GM21529 (cell line): ENCODE measurements around the gene NPVF.
A peak's percentile ranks its signal among the peaks of the same experiment; 100 is the strongest.

ENCODE experiments used
- ATAC-seq: cut with Tn5 transposase; IDR thresholded peaks from one replicate; pipeline ENCODE4 v1.9.1; 2021; ENCODE audit not compliant: unreplicated experiment

NPVF gene, protein sequence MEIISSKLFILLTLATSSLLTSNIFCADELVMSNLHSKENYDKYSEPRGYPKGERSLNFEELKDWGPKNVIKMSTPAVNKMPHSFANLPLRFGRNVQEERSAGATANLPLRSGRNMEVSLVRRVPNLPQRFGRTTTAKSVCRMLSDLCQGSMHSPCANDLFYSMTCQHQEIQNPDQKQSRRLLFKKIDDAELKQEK

DNA sequence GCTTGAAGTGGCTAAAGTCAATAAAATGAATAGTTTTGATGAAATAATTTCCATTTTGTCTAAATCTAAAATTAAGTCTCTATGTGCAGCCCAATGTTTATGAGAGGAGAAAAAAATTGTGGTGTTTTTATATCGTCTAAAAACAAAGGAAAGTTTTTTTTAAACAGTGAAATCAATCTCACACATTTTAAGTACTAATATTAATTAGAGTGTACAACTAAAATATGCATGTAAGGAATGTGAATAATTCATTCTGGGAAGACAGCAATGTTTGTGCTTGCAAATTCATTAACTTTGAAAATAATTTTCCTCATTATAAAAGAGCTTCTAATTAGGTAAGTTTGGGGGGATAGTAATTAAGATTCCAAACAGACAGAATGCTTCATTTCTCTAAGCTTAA lies at the start of gene NPVF:
NPVF (minus strand) TSS at position 101 of the 400 bp plus-strand sequence; CDS start at position 54, 47 bp downstream.
- no peak for ATAC-seq

DNA sequence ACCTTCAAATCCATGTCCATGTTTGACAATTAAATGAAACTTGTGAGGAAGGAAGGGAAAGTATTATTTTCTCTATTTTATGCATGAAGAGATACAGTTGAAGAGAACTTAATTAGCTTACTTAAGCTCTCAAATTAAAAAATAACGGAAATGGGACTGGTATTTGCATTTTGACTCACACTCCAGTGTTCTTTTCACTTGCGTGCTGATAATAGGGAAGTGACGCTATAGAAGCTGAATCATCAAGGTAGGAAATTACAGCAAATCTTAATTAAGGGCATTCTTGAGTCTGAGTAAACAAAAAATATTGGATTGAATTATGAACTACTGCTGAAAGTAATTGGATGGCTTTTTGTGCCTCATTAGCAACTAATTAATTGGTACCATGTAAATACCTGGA lies 44.0 kb upstream of the NPVF start:
- no peak for ATAC-seq

DNA sequence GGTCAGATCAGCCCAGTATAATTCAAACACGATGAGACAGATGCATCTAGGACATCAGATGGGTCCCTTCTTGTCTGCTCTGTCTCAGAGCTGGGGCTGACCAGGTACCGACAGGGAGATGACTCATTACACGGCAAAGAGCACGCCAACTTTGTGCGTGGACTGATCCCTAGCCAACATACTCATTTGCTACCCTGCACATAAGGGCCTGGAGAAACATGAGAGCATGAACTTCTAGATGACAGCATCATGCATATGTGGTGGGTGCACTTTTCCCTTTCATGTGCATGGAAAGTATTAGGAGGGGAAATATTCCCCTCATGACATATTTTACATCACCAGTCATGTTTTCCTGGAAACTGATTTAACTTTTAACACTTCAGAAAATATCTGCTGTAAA lies 35.1 kb upstream of the NPVF start:
- no peak for ATAC-seq

DNA sequence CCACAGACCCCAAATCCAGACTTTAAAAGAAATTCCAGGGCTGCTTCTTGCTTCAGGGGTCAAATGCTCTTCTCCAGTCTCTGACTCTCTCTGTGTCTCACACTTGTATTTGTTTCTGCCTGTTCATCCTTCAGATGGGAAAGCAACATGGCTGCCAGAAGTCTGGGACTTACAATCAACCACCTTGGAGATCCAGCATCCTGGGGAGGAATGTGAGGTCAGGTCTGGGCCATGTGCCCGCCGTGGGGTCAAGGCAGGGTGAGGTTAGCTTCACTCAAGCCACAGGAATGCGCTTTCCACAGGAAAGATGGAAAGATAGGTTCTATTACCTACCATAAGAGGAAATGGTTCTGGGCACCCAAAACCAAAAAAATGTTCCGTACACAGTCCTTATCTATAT lies 34.3 kb upstream of the NPVF start:
- no peak for ATAC-seq

DNA sequence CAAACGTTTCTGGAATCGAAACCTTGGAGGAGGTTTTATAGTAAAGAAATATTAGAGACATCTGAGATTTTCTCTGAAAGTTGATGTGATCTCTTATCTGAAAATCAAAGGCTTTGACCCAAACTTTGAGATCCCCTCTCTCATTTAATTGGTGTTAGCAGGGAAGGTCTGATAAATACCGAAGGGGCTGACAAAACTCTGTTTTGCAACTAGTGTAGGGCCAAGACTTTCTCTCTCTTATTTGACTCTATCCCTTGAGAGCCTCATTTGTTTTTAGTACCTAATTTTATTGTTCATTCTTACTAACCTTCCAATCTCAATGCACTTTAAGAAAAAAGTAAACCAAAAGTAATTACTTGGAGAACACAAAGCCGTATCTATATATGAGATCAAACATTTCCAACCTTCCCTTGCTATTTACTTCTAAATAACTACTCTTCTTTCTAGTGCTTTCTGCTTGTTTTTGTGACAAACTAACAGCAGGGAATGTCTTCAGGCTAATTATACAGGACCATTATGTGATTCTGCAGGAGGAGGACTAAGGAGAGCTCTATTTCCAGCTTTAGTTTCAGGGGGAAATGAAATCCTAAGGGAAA lies 33.4 kb upstream of the NPVF start:
- ATAC-seq = no peak

DNA sequence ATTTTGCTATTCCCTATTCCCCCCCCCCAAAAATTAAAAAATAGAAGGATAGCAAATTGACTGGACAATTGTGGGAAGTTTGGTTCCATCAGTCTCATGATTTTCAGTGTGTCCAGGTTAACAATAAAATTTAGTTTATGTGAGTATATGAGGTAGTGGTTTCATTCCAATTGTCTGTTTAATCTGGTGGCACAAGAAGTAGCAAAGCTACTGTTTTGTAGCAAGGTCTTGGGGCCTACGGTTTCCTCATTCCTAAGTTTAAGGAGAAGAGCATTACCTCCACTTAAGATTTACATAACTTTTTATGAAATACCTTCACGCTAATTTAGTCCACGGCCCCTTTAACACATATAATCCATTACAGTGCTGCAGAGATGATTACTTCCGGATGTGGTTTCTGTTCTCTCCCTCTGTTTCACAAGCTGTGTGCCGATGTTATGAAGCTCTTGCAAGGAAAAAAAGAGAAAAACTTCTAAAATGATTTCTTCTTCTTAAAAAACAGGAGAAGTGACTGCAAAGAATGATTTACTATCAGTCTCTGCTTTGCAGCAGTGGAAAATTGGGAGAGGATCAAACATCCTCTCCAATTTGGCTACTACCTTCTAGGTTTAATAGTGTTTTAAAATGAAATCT lies 32.7 kb upstream of the NPVF start:
- no peak for ATAC-seq

DNA sequence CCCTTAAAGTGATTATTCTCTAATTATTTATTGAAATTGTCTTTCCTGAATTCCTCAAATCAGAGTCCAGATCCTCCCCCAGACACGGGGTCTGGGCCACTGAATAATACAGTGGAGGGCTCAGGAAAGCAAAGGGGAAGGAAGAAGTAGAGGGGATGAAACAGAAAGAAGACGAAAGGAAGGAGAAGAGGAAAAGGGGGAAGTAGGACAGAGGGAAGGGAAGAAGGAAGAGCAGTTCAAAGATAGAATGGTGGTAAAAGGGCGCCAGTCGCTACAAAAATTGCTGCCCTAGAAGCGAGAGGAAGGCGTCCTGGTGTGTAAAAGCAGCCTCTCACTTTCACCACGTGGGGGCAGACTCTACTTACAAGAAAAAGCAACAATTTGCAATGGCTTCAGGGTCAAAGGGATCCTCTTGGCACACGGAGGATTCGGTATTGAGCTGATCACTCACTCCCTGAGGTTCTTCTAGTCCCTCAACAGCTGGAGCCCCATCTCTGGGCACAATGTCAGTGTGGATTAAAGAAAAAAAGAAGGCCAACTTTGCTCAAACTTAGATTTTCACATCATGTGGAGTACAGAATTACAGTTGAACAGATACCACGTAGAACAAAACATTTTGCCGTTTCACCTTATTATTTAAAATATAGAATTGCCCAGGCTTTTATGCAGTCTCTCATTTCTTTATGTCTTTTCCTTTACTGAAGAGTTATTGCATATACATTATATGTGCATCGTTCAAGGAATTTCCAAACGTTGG lies 31.4 kb upstream of the NPVF start:
- peak; percentile 78 for ATAC-seq

DNA sequence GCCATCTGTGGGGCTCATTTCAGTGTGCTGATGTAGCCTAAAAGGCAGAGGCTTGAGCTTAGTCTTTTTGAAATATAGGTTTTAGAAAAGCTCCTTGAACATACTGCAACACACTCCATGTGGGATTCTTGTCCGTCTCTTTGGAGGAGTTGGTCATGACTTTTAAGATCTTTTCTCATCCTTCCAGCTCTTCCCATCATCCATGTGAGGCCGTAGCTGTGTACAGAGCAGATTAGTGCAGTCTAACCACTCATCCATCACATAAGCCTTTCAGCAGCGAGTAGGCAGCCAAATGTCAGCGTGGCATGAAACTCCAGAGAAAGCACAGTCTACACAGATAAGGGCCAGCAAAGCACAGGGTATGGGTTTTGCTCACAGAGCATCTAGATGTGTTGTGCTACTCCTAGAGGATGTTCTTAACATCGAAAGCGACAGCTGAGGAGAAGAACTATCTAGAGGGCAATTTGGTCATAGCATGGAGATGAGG lies 28.1 kb upstream of the NPVF start:
- no peak for ATAC-seq

DNA sequence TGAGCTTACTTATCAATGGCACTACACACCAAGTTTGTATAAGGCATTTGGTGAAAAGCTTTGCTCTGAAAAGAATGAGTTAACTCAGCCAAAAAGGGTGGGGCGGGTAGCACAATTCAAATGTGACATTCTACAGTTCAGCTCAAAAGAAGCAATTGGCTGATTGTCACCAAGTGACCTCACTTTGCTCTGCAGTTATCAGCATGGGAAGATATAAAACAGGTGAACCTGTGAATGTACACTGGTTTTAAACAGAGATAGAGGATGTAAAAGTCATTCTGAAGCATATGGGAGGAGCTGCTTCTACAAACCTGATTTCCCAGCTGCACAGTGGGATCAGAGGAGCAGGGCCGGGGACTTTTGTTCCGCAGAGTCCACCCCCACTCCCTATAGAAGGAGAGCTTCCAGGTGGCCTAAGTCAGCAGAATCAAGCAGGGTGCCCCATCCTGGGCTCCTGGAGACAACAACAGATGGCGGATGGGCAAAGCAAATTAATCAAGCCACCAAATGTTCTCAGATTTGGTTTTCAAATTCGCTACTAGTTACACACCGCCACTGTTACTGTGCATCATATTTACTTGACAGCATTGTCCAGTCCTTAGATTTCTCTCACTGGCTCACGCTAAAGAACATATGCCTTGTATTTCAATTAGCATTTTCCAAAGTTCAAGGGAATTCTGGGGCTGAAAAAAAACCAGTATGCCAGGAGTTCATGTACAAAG lies 27.5 kb upstream of the NPVF start:
- no peak for ATAC-seq

DNA sequence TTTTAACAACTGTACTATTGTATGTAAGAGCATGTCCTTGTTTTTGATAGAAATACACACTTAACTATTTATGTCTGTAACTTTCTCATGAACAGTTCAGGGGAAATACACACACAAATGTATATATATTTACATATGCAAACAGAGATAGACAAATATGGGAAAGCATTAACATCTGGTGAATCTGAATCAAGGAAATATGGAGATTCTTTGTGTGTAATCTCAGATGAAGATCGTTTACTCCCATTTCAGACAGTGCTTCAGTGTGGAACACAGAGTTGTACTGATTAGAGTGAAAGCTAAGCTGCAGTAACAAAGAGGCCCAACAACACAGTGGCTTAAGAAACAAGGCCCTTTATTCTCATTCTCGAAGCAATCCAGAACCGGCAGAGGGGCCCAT lies 26.3 kb upstream of the NPVF start:
- no peak for ATAC-seq

DNA sequence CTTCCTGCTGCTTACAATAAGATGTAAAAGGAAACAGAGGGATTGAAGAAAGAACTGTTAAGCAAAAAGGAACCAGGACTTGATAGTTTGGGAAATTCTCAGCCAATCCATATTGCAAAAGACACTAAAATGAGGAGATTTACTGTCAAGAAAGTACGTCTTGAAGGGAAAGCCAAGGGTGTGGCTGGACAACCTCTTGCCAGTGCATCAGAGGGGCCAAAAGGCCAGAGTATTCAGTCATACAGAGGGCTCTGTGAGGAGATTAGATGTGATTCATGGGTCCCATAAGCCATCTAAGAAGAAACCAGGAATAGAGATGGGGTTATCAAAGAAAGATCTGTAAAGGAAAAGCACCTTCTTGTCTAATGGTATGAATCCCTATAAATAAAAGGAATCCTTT lies 25.4 kb upstream of the NPVF start:
- no peak for ATAC-seq

DNA sequence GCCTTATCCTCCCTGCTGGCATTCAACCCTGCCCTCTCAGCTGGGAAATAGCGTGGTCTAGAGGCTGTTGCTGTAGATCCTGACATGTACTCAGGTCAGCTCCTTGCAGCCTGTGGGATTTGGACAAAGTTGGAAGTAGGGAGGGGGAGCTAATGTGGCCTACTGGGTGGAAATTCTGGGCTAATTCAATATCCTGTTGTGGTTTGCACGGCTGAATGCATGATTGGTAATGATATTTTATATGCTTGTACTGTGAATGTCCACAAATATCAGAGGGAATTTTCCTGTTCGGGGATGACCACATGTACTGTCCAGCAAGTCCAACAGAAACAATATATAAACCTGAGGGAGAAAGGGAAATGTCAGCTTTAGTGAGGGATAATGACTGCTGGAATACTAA lies 22.1 kb upstream of the NPVF start:
- no peak for ATAC-seq

DNA sequence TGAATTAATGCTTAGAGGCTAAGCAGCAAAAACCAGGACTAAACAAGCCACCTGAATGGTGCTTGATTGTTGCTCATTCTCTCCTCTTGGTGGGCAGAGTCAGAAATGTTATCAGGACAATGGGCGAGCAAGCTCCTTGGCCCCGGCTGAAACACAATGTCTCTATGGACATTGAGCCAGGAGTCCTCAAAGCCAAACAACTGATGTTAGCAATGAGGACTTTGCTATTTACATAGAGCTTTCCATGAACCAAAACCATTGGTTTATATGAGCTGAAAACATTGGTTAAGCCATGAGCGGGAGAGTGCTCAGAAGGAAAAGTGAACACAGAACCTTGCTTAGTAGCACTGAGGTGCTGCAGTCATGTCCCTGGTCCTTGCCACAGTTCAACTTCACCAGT lies 21.5 kb upstream of the NPVF start:
- ATAC-seq = no peak

DNA sequence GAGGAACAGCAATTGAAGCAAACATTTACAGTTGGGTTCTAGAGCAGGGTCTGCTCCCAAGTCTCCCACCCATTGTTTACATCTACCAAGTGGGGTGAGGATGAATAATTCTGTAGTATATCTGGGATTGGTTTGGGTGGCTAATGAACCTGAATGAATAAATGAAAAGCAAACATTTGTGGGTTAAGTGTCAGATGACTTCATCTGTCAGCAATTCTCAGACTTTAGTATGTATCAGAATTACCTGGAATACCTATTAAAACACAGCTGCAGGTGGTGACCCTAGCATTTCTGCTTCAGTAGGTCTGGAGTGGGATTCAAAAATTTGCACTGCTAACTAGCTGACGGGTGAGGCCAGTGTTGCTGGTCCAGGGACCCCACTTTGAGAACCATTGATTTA lies 18.0 kb upstream of the NPVF start:
- no peak for ATAC-seq

DNA sequence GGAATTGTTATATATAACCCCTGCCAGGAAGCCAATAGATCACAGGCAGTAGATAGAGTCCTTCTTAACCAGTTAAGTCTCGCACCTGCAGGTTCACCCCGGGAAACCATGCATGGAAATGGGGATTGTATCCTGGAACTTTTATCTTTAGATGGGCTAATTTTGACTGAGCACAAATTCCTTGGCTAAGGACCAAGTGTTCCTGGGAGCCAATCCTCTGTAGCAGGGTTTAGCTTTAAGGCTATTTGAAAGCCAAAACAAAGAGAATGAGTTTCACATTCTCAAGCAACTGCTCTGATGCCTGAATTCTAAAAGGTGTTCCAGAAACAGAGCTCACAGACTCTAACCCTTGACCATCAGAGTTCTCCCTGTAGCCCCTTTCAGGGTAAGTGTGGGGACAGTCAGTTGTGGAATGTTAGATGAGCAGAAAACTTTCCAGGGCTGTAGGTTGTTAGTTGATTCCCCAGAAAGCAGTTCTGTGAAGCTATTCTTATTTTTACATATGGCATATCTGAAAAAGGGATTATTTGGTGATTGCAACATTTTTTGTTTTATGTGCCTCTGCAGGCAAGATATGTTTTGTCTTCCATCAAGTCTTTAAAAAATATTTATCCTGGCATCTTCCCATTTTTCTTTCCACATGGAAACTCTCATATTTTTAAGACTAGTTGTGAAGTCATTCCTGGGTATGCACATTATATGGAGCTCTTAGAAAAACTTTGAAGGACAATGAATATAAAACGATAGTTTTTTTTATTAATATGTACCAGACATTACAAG lies 16.2 kb upstream of the NPVF start:
- ATAC-seq = no peak

DNA sequence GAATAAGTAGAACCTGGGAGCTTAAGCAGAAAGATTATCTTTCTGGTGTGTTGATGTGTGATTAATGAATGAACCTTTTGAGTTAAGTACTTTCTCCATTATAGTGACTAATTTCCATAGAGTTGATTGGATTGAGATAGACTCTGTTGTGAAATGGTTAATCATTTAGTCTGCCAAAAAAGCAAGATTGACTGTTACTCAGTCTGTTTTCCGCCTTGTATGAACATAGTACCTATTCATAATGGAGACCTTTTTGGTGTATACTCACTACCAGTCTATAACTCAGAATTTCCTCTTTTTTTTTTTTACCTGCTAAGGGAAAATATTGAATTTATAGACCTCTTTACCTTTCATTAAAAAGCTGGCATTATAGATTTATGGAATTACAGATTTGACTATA lies 14.4 kb upstream of the NPVF start:
- ATAC-seq = no peak

DNA sequence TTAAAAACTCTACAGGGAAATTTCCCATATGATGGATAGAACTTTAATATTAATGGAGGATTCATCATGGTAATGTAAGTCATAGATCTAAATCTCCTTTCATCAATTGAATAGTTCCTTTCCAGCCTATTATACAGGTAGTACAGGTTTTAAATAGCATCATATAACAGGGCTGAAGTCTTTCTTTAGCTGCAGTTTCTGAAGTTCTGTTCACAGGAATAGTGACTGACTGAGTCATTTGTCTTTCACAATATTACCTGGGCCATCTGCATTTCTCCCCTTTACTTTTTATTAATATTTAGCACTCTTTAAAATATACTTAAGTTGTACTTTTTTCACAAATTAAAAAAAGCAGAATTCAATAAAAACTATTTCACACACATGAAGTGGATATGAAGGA lies 12.6 kb upstream of the NPVF start:
- ATAC-seq = no peak

DNA sequence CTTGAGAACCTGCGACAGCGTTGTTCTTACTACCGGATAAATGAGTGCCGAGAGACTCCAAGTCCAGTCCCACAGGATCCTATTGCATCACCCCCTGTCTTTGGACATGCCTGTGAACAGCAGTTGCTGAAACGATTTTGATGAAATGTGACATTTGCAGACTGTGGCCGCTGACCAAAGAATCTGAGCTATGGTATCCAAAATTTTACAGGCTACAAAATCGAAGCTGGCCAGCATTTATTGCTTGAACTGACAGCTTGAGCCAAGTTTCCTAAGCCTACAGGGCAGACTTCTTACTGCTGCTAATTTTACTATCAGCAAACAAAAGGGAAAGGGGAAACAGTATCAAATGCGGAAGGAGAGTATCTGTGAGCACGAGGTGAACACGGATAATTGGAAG lies 12.1 kb upstream of the NPVF start:
- no peak for ATAC-seq

DNA sequence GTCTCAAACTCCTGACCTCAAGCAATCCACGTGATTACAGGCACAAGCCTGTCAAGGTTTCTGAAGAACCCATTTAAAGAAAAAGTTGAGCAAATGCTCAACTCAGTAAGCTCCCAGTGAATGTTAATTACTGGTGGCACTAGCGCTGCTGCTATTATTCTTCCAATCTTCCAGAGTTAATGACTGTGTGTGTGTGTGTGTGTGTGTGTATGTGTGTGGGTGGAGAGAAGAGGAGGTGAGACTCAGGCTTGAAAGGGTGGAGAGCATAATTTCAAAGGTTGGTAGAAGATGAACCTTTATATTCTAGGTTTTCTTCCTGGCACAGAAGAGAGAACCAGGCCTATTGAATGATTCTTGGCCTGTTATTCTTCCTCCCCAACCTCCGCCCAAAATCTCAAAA lies 11.6 kb upstream of the NPVF start:
- no peak for ATAC-seq

DNA sequence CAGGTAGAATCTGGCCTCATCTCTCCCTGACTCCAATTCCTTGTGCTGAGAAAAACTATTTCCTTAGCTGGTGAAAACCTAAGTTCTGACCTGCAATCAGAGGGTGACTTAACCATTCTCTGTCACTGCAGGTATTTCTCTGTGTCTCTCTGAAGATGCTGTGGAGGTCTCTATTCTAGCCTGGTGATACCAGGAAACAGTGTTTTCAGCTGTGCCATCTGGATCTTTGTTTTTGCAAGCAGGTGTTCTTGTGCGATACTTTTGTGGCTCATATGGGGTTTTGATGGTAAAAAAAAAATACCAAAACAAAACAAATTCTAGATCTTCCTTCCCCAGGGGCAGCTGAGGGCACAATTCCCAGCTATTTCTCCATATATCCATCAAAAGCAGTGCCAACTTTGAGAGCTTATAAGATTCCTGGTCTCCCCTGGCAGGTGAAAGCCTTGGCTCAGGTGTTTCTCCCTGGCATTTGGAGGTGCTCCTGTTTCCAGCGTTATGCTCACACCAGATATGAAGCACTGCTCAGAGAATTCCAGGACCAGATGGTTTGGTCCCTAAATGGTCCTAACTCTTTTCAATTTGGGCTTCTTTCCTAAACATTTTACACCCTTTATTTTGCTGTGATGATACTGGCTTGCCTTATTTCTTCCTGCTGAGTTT lies 9.9 kb upstream of the NPVF start:
- ATAC-seq = no peak
